ENCODE results near the gene PARD6B. TPM values are rescaled to one million over a fixed set of nuclear protein-coding genes. Genes with fewer than 3 reads are reported as not detected.
A peak's percentile ranks its signal among the peaks of the same experiment; 100 is the strongest.
"Not testable (repeated sequence)": the region's sequence is repeated elsewhere in the genome, so short reads cannot be mapped to it uniquely, and the experiment has no call there.

PARD6B gene
- total RNA-seq, 1 experiment from 2014 or later: 2.1 TPM

DNA sequence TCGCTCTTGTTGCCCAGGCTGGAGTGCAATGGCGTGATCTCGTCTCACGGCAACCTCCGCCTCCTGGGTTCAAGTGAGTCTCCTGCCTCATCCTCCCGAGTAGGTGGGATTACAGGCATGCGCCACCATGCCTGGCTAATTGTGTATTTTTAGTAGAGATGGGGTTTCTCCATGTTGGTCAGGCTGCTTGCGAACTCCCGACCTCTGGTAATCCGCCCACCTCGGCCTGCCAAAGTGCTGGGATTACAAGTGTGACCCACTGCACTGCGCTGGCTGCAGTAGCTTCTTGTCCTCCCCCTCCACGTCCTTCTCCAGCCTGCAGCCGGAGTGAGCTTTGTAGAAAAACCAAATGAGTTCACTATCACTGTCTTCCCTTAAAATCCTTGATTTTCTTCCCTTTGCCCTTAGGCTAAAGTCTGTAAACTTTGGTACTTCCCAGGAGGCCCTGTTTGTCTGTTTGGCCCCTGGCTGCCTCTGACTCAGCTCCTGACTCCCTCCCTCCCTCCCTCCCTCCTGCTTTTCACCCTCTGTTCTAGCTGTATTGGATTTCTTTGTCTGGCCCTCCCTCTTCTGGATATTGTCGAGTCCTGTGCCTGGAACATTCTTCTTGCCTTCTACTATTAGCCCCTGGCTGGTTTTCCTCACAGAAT is 12.9 kb downstream of the PARD6B start:
- DNase-seq (ENCODE audit: low read depth): peak; percentile 79

DNA sequence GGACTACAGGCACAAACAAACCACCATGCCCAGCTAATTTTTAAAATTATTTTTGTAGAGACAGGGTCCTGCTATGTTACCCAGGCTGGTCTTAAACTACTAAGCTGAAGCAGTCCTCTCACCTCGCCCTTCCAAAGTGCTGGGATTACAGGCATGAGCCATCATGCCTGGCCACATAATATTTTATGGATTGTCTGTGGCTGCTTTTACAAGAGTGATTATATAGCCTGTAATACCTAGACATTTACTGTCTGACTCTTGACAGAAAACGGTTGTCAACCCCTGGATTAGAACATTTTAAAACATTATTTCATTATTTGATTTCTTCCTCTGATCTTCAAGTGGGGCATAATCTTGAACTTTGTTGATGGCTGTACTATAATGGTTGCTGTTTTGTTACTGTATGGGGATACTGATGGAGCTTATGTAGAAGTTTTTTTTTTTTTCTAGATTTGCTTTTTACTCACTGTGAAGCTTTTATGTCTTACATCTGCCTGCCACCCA is 14.3 kb downstream of the PARD6B start:
- no peak for DNase-seq (ENCODE audit: low read depth)

DNA sequence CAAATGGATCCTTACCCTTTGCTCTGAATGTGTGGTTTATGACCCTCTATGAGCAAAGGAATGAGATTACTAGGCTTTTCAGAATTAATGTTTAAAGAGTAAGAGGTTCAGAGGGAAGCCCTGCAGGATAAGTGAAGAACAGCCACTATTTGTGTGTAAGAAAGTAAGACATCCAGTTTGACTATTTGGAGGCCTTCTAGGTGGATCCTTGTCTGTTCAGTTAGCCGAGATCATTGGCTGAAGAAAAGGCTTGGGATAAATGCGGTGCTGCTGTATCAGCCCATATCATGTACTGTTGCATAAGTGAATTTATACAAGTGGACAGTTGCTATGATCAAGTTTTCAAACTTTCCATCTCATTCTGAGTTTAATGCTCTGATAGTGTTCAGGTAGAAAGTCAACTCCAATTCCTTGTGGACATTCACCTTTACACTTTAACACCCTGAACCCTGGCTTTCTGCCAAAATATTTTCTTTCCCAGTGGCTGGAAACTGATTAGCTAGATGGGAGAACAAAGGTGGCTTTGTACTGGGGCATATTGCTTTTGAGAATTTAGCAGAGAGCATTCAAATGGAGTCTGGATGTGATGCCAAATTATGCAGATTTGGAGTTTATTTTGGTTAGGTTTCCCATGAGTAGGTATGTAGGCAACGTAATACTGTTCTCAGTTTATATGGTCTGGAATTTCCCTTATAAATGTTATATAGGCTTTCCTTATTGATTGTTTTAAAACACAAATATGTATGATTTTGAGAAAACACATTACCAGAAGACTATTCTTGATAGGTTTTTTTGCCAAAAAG is 15.0 kb downstream of the PARD6B start:
- DNase-seq (ENCODE audit: low read depth): no peak

DNA sequence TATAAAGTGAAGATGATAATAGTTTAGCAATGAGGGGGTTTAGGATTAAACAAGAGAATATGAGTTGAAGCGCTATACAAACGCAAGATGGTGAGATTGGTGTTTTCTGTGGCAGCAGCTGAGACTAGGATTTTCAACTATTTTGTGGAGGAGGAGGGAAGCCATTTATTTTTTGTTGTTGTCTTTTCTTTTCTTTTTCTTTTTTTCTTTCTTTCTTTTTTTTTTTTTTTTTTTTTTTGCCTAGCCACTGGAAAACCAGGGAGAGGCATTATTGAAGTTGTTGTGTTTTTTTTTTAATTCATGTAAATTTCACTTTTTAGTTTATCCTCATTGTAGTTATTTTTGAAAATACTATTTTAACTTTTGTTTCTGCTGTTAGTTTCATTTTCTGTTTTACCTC is 15.9 kb downstream of the PARD6B start:
- no peak for DNase-seq (ENCODE audit: low read depth)

DNA sequence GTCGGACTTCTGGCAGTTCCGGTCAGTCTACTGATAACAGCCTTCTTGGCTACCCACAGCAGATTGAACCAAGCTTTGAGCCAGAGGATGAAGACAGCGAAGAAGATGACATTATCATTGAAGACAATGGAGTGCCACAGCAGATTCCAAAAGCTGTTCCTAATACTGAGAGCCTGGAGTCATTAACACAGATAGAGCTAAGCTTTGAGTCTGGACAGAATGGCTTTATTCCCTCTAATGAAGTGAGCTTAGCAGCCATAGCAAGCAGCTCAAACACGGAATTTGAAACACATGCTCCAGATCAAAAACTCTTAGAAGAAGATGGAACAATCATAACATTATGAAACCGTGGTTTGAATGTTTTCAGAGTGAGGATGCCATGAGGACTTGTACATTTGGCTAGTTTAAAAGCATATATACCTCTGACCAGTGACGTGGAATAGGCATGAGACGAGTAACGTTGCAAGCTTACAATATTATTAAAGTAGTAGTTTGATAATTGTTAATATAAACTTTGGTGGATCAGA is 18.8 kb downstream of the PARD6B start:
- no peak for DNase-seq (ENCODE audit: low read depth)

DNA sequence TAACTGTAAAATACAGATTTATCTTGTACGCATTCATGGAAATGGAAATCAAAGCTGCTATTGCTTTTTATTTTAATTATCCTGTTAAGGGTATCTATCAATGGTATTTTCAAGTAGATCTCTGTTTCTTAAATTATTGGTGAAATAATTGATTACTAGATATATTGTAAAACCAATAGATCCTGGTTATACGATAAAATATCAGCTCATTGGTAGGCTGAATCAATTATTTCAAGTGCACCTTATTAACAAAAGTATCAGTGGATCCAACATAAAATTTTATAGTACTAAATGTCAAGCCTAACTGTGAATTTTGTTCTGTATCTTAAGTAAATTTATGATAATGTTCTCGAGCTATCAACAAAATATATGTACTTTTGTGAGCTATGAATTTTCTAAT is 21.8 kb downstream of the PARD6B start:
- DNase-seq (ENCODE audit: low read depth): no peak

DNA sequence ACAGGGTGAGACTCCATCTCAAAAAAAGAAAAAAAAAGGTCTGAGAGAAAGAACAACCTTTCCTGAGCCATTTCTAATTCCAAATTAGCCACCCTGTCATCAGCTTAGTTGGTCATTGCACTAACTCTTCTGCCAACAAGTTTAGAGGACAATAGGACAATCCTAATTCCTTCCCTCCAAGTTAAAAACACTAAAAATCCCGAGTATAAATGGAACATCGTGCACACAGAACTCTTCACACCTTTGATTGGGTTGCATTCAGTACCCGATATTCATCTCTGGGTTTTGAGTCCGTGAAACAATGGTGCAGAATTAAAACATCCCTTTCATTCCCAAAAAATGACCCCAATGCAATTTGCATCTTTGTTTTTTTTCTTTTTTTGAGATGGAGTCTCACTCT is 23.0 kb downstream of the PARD6B start:
- no peak for DNase-seq (ENCODE audit: low read depth)

DNA sequence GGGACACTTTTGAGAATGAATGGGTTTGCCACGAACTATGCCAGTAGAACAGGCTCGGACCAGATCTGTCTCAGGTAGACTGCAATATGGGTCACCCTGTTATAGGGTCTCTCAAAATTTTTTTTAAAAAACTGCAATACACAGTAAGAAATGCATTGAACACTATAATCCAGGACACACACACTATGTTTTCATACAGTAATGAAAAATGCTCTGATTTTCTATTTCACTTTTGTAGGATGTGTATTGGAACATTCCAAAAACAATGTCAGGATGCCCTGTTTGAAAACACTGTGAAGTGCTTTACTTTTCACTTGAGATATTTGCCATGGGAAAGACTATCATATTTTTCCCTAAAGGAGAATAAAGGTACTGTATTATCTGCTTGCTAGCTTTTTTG is 25.1 kb downstream of the PARD6B start:
- DNase-seq (ENCODE audit: low read depth): no peak

DNA sequence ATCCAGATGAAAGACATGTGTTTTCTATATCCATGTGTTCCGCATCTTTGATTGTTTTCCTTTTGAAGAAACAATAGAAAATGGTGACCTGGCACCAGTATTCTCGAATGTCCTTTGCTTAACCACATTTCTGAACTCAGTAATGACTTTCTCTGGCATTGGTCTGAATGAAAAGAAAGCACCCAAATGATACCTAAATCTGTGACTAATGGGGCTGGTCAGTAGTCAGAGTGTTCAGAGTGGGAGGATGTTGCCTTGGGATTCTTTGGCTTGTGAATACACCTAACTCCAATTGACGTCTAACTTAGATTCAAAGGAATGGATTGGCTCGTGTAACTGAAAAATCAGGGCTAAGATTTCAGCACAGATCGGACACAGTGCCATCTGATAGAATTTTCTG is 27.1 kb downstream of the PARD6B start:
- no peak for DNase-seq (ENCODE audit: low read depth)

DNA sequence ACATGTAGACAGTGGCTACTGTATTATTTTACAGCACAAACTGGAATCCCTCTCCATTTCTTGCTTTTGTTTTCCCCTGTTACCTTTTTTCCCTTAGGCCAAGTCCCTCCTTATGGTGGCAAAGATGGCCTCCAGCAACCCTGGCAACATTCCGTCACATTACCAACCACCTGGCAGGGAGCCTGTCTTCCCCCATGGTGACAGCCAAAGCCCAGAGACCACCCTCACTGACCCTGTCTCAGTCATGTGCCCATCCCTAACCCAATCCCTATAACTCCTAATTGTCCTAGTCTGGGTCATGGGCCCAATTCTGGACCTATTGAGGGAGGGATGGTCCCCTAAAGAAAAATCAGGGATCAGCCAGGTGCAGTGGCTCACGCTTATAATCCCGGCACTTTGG is 27.6 kb downstream of the PARD6B start:
- DNase-seq (ENCODE audit: low read depth): no peak

DNA sequence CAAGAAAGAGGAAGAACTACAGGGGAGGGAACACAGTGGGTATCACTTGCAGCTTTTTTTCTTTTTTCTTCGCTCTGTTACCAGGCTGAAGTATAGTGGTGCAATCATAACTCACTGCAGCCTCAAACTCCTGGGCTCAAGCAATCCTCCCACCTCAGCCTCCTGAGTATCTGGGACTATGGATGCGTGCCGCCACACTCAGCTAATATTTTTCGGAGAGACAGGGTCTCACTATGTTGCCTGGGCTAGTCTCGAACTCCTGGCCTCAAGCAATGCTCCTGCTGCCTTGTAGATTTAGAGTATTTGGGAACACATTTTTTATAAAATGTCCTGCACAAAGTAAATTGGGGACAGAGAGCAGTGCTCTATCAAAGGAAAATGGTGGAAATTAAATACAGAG is 28.3 kb downstream of the PARD6B start:
- no peak for DNase-seq (ENCODE audit: low read depth)

DNA sequence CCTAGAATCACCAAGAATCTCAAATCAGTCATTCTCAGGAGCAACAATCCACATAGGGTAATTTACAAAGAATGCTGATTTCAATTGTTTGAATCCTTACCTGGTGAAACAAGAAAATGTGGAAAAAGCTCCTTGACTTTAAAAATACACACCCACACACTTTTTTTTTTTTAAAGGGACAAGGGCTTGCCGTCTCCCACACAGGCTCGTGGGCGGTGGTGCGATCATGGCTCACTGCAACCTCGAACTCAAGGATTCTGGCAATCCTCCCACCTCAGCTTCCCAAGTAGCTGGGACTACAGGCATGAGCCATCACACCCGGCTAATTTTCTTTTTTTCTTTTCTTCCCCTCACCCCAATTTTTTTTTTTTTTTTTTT is 30.7 kb downstream of the PARD6B start:
- no peak for DNase-seq (ENCODE audit: low read depth)

DNA sequence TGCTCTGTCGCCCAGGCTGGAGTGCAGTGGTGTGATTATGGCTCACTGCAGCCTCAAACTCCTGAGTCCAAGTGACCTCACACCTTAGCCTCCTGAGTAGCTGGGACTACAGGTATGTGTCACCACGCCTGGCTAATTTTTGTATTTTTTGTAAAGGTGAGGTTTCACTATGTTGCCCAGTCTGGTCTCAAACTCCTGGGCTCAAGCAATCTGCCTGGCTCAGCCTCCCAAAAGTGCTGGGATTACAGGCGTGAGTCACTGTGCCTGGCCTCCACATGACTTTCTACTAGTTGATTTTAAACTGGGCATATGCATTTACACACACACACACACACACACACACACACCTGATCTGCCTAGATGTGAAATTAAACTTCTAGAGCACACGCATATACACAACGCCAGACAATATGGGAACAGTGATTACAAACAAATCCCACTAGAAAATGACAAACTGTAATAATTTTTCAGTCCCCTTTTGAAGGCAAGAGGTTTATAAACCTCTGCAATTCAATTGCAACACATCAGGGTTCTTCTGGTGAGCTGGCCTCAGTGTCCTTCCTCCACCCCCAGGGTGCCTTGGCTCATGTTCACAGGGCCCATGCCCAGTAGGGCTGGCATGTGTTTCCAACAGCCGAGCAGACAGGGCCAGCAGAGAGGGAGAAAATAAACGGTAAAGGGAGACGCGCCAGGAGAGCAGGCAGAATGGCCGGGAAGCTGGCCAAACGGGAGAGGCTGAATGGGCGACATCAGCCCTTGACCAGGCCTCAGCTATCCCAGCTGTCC is 31.2 kb downstream of the PARD6B start:
- peak; percentile 75 for DNase-seq (ENCODE audit: low read depth)

DNA sequence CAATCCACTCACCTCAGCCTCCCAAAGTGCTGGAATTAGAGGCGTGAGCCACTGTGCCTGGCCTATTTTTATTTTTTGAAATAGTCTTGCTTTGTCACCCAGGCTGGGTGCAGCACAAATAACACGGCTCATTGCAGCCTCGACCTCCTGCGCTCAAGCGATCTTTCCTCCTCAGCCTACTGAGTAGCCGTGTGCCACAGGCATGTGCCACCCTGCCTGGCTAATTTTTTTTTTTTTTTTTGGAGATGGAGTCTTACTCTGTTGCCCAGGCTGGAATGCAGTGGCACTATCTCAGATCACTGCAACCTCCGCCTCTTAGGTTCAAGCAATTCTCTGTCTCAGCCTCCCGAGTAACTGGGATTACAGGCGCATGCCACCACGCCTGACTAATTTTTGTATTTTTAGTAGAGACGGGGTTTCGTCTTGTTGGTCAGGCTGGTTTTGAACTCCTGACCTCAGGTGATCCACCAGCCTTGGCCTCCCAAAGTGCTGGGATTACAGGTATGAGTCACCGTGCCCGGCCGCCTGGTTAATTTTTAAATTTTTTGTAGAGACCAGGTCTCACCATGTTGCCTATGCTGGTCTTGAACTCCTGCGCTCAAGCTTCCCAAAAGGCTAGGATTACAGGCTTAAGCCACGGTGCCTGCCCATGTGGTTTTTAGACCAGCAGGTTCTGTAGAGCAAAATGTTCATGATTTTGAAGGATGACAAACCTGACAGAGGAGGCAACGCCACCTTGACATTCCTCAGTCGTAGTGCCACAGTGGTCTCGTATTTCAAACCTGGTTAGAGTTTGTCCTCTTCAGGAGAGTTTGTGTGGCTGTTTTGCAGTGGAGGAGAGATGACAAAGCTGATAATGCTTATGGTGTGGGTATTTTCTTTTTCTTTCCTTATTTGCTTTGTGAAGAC is 32.4 kb downstream of the PARD6B start:
- DNase-seq (ENCODE audit: low read depth): not testable (repeated sequence)

DNA sequence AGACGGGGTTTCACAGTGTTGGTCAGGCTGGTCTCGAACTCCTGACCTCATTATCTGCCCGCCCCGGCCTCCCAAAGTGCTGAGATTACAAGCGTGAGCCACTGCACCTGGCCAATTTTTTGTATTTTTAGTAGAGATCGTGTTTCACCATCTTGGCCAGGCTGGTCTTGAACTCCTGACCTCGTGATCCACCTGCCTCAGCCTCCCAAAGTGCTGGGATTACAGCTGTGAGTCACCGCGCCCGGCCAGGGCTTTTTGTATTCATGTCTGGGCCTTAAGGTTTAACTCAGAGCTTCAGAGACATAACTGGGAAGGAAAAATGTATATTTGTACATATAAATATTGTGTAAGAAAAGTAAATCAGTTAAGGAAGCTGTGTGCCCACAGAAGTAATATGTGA is 33.9 kb downstream of the PARD6B start:
- DNase-seq (ENCODE audit: low read depth): not testable (repeated sequence)

DNA sequence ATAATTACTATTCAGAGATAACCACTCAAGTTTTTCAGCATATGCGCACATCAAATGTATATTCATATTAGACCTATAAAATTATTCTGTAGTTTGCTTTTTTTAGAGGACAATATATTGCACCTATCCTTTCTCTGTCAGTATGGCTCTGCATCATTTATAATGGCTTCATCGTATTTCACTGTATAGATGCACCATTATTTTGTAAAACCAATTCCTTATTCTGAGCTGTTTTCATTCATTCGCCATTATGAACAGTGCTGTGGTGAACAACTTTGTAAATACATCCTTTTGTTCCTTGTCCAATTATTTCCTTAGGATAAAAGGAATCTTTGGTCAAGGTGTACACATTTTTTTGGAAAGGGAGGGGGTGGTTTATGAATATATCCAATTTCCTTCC is 34.3 kb downstream of the PARD6B start:
- DNase-seq (ENCODE audit: low read depth): no peak

DNA sequence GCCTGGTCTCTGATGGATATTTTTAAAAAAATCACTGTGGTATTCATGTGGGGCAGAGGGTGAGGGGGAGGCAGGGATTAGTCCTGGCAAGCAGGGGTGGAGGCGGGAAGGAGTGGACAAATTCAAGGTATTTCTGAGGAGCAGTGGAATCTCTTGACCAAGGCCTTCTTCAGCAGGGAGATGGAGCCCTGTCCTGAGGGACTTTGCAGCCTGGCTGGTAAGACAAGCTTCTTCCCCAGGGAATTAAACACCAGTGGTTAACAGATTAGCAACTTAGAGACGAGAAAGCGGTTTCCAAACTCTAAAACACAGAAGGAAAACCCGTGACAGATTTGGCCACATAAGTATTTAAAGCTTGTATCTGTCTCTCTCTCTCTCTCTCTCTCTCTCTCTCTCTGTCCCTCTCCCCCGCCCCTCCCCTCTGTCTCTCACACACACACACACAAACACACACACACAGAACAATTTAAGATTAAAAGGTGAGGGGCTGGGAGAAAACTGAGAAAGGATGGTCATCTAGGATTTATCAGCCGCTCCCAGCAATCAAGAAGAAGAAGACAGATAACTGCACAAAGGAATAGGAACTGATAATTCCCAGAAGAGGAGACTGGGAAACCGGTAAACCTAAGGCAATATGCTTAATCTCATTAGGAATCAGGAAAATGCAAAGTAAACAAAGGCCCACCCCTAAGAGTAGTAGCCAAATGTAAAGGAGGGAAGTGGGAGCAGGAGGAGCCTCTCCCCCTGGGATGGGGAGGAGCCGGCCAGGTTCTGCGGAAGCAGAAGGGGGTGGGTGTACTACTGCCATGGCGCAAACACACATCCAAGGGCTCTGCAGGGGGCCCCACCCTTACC is 35.8 kb downstream of the PARD6B start:
- not testable (repeated sequence) for DNase-seq (ENCODE audit: low read depth)

DNA sequence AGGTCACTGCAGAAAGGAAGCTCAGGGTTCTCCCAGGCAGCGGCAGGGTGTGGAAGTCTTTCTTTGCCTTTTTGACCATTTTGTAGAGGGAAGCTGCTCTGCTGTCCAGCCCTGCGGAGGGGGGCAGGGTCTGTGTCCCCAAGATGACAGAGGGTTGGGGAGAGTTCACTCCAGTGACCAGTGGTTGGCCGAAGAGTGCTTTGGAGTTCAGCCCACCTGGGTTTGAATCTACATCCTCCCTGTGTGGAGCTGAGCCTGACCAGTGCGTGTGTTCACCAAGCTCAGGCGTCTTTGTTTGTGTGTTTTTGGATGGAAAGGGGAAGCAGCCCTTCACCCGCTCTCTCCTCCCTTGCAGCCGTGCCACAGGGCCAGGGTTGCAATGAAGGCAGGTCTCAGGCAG is 37.6 kb downstream of the PARD6B start:
- DNase-seq (ENCODE audit: low read depth): not testable (repeated sequence)

DNA sequence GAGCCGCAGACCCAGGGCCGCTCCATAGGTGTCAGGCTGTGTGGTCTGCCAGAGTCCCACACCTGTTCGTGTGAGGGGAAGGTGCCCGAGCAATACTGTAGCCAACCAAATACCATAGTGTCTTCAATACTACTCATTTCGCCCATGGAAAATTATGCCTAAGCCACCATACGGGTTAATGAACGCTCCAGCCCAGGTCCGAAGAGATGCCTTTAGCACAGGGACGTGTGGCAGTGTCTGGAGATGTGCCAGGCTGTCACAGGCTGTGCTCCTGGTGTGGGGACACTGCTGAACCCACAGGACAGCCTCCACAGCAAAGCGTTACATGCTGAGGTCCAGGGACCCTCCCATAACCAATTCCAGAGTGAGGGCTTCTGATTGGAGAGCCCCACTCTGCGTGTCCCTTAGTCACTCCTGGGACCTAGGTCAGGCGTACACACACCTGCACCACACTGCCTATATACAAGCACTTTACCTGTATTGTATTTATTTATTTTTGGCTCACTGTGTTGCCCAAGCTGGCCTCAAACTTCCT is 38.2 kb downstream of the PARD6B start:
- DNase-seq (ENCODE audit: low read depth): not testable (repeated sequence)

Measured in HT1080 (cell line).